ENCODE measurements around the gene TIAM2.

The TIAM2 gene

DNA sequence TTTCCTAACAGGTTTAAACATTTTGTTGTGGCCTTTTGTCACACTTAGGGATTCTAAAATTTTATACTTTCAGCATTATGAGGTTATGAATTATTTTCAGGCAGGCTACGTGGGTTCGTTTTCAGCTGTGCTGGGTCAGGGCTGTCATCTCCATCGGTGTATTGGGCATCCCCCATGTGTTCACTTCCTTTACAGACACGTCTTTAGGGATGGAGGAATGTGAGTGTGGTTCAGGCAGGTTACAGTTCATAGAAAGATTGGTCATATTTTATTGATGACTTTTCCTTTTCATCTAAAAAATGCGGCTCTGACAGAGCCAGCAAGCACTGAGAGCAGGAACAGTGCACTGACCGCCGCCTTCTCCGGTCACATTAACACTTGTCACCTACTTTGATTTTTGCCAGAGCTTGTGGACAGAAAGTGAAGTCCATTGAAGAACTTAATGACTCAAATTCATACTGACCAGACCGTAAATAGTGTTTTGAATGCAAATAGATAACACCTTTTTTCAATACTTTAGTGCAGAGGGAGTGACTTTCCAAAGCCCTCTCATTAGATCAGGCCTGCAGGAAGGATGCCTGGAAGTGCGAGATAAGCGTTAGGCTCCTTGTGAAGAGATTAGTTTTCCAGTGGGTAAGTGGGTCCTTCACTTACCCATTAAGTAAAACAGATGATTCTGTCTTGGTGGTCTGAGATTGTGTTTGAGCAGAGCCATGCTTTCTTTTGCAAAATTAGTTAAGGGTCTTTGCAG lies 113.1 kb downstream of the TIAM2 start:
- peak overlapping the region; percentile 26 for H3K4me3 ChIP-seq (ENCODE audit: control insufficient read depth, low read depth, low read length)
- TF ChIP-seq, protein P1, sequence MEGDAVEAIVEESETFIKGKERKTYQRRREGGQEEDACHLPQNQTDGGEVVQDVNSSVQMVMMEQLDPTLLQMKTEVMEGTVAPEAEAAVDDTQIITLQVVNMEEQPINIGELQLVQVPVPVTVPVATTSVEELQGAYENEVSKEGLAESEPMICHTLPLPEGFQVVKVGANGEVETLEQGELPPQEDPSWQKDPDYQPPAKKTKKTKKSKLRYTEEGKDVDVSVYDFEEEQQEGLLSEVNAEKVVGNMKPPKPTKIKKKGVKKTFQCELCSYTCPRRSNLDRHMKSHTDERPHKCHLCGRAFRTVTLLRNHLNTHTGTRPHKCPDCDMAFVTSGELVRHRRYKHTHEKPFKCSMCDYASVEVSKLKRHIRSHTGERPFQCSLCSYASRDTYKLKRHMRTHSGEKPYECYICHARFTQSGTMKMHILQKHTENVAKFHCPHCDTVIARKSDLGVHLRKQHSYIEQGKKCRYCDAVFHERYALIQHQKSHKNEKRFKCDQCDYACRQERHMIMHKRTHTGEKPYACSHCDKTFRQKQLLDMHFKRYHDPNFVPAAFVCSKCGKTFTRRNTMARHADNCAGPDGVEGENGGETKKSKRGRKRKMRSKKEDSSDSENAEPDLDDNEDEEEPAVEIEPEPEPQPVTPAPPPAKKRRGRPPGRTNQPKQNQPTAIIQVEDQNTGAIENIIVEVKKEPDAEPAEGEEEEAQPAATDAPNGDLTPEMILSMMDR (IDR thresholded peaks at IDR 0.05; ENCODE audit: control insufficient read depth, insufficient read depth, low read depth, low read length, missing control alignments): no peak
- DNase-seq (ENCODE audit: low read depth): no peak

DNA sequence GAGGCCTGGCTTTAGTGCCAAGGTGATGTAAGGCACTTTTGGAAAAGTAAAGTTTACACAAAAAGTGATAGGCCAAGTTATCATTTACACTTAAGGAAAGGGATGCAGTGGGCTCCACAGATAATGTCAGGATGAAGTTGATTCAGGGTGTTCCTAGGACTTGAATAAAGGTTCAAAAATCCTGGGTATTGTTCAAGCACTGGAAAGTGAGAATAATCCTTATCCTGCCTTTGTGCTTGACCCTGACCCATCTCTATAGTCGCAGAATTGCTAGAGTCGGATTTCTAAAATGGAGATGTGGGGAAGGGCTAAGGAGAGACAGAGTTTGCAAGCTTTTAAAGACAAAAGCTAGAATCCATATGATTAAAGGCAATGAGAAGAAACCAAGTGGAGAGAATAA lies 115.6 kb downstream of the TIAM2 start:
- TF ChIP-seq, protein P1 (IDR thresholded peaks at IDR 0.05; ENCODE audit: control insufficient read depth, insufficient read depth, low read depth, low read length, missing control alignments): no peak
- no peak for DNase-seq (ENCODE audit: low read depth)
- no peak overlapping the region for H3K4me3 ChIP-seq (ENCODE audit: control insufficient read depth, low read depth, low read length)

DNA sequence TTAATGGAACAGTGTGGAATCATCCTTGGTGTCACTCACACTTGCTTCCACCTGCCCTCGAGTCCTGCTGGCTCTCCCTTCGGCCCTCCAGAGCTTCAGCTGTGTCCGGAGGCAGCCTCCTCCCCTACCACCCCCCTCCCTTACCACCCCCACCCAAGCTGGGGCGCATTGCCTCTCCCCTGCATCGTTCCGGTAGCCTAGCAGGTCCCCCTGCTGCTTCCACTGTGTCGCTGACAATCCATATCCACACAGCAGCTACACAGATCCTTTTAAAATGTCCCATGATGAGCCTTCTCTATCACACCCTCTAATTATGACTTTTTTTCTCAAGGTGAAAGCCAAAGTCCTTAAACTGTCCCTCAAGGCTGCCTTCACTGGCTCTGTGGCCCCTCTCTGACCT lies 117.6 kb downstream of the TIAM2 start:
- DNase-seq (ENCODE audit: low read depth): no peak

DNA sequence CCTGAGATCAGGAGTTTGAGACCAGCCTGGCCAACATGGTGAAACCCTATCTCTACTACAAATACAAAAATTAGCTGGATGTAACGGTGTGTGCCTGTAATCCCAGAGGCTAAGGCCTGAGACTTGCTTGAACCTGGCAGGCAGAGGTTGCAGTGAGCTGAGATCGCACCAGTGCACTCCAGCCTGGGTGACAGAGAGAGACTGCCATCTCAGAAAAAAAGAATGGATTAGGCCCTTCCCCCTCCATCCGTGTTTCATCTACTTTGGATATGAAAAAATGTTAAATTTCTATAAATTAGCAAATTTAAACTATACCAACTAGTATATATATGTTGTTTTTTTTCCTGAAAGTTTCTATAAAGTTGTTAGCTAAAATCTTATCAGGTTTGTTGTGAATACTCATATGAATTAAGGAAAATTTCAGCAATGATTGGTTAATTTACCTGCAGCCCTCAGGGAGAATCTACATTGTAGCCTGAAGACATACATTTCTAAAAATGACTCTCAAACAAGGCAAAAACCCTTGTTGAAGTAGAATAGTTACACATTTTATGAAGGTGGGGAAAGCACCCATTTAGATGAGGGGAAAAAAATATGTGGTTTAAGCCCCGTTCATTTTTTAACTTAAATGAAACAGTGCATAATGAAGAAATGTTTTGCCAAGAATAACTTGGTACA lies 120.9 kb downstream of the TIAM2 start:
- H3K4me3 ChIP-seq (ENCODE audit: control insufficient read depth, low read depth, low read length): no peak overlapping the region
- DNase-seq (ENCODE audit: low read depth): no peak
- TF ChIP-seq, protein P1 (IDR thresholded peaks at IDR 0.05; ENCODE audit: control insufficient read depth, insufficient read depth, low read depth, low read length, missing control alignments): no peak

More for the DNA sequence above, 117.6 kb downstream of the TIAM2 start:
- no peak overlapping the region for H3K4me3 ChIP-seq (ENCODE audit: control insufficient read depth, low read depth, low read length)
- TF ChIP-seq, protein P1 (IDR thresholded peaks at IDR 0.05; ENCODE audit: control insufficient read depth, insufficient read depth, low read depth, low read length, missing control alignments): no peak

DNA sequence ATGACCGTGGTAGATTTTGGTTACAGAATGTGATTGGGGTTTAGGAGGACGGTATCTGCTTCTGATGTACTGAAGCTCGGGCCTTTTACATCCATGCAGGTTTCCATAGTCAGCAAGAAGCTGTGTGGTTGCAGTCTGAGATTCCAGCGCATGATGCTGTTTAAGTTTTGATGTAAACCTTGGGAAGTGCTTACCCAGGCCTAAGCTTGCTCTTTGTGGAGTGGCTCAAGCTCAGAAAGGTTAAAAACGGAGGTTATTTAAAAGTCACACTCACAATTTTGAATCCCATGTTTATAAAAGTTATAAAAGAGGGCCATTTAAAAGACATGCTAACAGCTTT lies 121.4 kb downstream of the TIAM2 start:
- DNase-seq (ENCODE audit: low read depth): no peak
- TF ChIP-seq, protein P1 (IDR thresholded peaks at IDR 0.05; ENCODE audit: control insufficient read depth, insufficient read depth, low read depth, low read length, missing control alignments): no peak
- no peak overlapping the region for H3K4me3 ChIP-seq (ENCODE audit: control insufficient read depth, low read depth, low read length)

DNA sequence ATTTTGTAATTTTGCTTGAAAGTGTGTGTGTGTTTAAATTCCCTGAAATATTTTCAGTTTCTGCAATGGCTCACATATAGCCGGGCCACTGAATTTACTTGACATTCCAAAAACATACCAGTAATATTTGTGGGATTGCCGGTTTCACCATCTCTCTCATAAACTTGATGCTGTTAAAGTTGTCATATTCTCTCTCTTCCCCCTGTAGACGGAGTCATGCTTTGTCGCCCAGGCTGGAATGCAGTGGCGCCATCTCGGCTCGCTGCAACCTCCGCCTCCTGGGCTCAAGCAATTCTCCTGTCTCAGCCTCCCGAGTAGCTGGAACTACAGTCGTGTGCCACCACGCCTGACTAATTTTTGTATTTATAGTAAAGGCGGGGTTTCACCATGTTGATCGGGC lies 122.1 kb downstream of the TIAM2 start:
- H3K4me3 ChIP-seq (ENCODE audit: control insufficient read depth, low read depth, low read length): no peak overlapping the region
- TF ChIP-seq, protein P1 (IDR thresholded peaks at IDR 0.05; ENCODE audit: control insufficient read depth, insufficient read depth, low read depth, low read length, missing control alignments): no peak
- peak; percentile 91 for DNase-seq (ENCODE audit: low read depth)
